Measurements from ENCODE around the gene PDGFA. TPM values are rescaled to one million over a fixed set of nuclear protein-coding genes. Genes with fewer than 3 reads are reported as not detected.

PDGFA gene
- total RNA-seq, 1 experiment from 2014 or later, result 4.9 TPM

GRCh38 chr7:504221-505111, 15.2 kb downstream of the PDGFA start:
- no peak for DNase-seq
- Histone ChIP-seq H3K36me3 (no peaks in the 10 kb centered on the region), H3K4me3 (no peak overlapping the region), H3K27me3 (no peaks in the 10 kb centered on the region), H3K9me3 (no peaks in the 10 kb centered on the region)

DNA sequence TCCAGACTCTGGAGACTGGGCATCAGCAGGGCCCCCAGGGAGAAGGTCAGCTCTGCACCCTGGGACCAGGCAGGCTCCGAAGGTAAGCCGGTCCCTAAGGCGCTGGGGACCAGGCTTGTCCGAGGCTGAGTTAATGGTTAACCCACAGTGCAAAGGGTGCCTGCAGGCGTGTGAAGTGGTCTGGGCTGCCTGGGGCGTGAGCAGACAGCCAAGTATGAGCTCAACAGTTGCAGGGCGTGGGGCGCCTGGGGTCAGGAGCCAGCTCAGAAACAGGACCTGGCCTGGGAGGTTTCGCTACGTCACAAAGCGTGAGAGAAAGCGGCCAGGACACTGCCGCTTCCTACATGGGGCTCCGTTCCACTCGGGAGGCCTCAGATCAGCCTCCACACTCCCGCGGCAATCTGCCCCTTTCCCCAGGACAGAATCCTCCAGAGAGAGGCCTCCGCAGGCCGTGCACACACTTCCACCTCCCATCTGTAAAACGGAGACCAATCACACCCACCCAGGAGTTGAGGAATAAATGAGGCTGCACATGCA, 16.0 kb downstream of the PDGFA start:
- DNase-seq, result no peak
- Histone ChIP-seq H3K36me3 (no peaks in the 10 kb centered on the region), H3K9me3 (no peaks in the 10 kb centered on the region), H3K4me3 (no peak overlapping the region), H3K27me3 (no peaks in the 10 kb centered on the region)

DNA sequence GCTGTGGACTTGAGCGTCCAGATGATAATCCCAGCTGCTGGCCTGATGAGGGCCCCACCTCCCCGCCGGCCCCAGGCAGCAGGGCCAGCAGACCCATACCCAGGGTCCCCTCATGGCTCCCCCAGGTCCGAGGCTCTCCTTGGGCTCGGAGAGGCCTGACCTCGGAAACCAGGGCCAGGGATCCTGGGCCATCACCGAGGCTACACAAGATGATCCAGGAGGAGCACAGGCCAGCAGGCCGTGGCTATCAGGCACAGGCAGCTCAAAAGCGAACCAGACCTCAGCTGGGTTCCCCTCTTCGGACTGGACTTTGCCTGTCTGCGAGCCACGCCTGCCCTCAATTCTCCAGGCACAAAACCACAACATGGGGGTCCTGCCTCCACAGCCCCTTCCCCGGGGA, 17.4 kb downstream of the PDGFA start:
- Histone ChIP-seq H3K4me3 (no peak overlapping the region), H3K9me3 (no peaks in the 10 kb centered on the region), H3K27me3 (no peaks in the 10 kb centered on the region), H3K36me3 (no peaks in the 10 kb centered on the region)
- DNase-seq, result no peak

DNA sequence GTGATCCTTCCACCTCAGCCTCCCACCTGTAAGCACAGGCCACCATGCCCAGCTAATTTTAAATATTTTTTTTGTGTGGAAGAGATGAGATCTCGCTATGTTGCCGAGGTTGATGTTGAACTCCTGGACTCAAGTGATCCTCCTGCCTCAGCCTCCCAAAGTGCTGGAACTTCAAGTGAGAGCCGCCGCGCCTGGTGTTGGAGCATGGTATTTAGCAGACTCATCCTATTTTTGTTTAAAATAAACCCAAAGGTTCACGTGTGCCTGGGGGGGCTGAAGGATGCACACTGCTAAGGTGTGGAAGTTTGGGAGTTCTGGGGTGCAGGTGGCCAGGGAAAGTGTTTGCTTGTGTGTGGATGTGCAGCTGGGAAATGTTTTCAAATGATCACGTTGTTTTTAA, 18.1 kb downstream of the PDGFA start:
- no peaks in the 10 kb centered on the region for H3K27me3 ChIP-seq
- DNase-seq, result no peak
- no peaks in the 10 kb centered on the region for H3K9me3 ChIP-seq
- H3K36me3 ChIP-seq, result no peaks in the 10 kb centered on the region
- H3K4me3 ChIP-seq, result no peak overlapping the region

- Histone ChIP-seq H3K36me3 (no peaks in the 10 kb centered on the region), H3K9me3 (no peaks in the 10 kb centered on the region), H3K4me3 (no peak overlapping the region), H3K27me3 (no peaks in the 10 kb centered on the region)
- no peak for DNase-seq
Measured at GRCh38 chr7:500521-501420, 18.9 kb downstream of the PDGFA start.

- no peaks in the 10 kb centered on the region for H3K9me3 ChIP-seq
Measured at GRCh38 chr7:499853-500485, 19.7 kb downstream of the PDGFA start.

GRCh38 chr7:498678-499641, 20.7 kb downstream of the PDGFA start:
- DNase-seq, result peak; percentile 36
- Histone ChIP-seq H3K27me3 (no peaks in the 10 kb centered on the region), H3K4me3 (no peak overlapping the region), H3K9me3 (no peaks in the 10 kb centered on the region), H3K36me3 (no peaks in the 10 kb centered on the region)

More at GRCh38 chr7:499853-500485, 19.7 kb downstream of the PDGFA start:
- Histone ChIP-seq H3K4me3 (no peak overlapping the region), H3K36me3 (no peaks in the 10 kb centered on the region), H3K27me3 (no peaks in the 10 kb centered on the region)
- no peak for DNase-seq

DNA sequence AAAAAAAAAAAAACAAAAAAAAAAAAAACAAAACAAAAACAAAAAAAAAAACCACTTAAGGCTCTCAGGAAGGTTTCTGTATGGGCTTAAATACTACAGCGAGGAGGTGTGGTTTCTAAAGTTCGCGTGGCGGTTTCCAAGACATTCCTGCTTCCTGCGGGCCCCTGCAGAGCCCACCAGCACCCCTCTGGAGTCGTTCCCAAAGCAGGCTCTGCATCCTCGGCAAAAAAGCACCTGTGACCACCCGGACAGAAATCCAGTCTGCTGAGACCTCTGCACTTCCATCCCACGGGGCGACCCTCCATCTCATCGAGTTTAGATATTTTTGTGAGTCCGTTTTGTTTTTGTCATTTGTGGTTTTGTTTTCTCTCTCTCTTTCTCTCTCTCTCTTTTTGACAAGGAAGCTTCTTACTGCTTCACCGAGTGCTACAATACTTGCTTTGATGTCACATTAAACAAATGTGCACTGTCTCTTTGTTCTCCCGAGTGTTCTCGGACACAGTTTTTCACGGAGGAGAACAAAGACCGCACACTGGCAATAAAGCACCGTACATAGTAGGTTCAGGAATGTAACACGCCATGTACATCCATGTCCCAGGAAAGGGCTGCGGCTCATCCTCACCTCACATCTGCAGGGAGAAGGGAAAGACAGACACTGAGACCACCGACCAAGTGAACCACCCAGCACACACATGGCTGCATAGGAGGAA, 21.5 kb downstream of the PDGFA start:
- Histone ChIP-seq H3K27me3 (no peaks in the 10 kb centered on the region), H3K9me3 (no peaks in the 10 kb centered on the region), H3K36me3 (no peaks in the 10 kb centered on the region), H3K4me3 (no peak overlapping the region)
- no peak for DNase-seq

GRCh38 chr7:497346-497745, 22.3 kb downstream of the PDGFA start:
- no peaks in the 10 kb centered on the region for H3K9me3 ChIP-seq
- no peaks in the 10 kb centered on the region for H3K36me3 ChIP-seq
- H3K4me3 ChIP-seq, result no peak overlapping the region
- H3K27me3 ChIP-seq, result no peaks in the 10 kb centered on the region
- no peak for DNase-seq

- Histone ChIP-seq H3K36me3 (no peaks in the 10 kb centered on the region), H3K4me3 (no peak overlapping the region), H3K27me3 (no peaks in the 10 kb centered on the region), H3K9me3 (no peaks in the 10 kb centered on the region)
- DNase-seq, result no peak
Measured at GRCh38 chr7:496528-497295, 22.9 kb downstream of the PDGFA start.

- Histone ChIP-seq H3K4me3 (no peak overlapping the region), H3K36me3 (no peaks in the 10 kb centered on the region), H3K9me3 (no peaks in the 10 kb centered on the region), H3K27me3 (no peaks in the 10 kb centered on the region)
- DNase-seq, result no peak
Measured at GRCh38 chr7:495761-496321, 23.8 kb downstream of the PDGFA start.

GRCh38 chr7:495326-495725, 24.3 kb downstream of the PDGFA start:
- no peak for DNase-seq

DNA sequence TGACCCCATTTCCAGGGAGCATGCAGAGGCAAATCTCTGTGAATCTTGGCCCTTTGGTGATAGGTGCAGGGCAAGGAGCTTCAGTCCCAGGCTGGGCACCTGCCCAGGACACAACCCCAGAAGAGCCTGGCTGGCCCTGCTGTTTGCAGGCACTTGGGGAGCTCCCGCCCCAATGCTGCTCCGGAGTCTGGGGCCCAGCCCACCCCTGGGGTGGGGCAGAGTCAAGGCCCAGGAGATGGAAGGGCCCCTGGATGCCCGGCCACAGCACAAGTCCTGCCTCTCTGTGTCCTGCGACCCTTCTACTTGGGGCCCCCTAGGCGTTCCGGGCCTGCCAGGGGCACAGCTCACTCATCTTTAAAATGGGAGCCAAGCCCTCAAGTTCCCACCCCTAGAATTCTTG, 24.7 kb downstream of the PDGFA start:
- Histone ChIP-seq H3K4me3 (no peak overlapping the region), H3K27me3 (no peaks in the 10 kb centered on the region), H3K9me3 (no peaks in the 10 kb centered on the region), H3K36me3 (no peaks in the 10 kb centered on the region)
- no peak for DNase-seq

More at GRCh38 chr7:495326-495725, 24.3 kb downstream of the PDGFA start:
- Histone ChIP-seq H3K4me3 (no peak overlapping the region), H3K27me3 (no peaks in the 10 kb centered on the region), H3K9me3 (no peaks in the 10 kb centered on the region), H3K36me3 (no peaks in the 10 kb centered on the region)

- no peak for DNase-seq
- H3K27me3 ChIP-seq, result 0 out of 2 replicates have a peak, but pooled peaks cover 1% of the 10 kb centered on the region
- no peaks in the 10 kb centered on the region for H3K36me3 ChIP-seq
- no peaks in the 10 kb centered on the region for H3K9me3 ChIP-seq
- no peak overlapping the region for H3K4me3 ChIP-seq
Measured at GRCh38 chr7:494259-494687, 25.4 kb downstream of the PDGFA start.
